Psoas muscle (tissue), 8 donors: ENCODE measurements around the gene CD109. TPM values are rescaled to one million over a fixed set of nuclear protein-coding genes. Genes with fewer than 3 reads are reported as not detected.

Experiments used
- ATAC-seq, 4 donors: fragments of 200-7000 bp; cut with Tn5 transposase; one replicate each; pipeline ENCODE4 v1.9.1; 2020; ENCODE audit warnings: moderate library complexity in 3 of 4, mild to moderate bottlenecking in 2 of 4
- DNase-seq, 2 donors: peaks; one replicate each; pipeline ENCODE4 v3.0.0-alpha.2; 2020
- H3K27ac ChIP-seq: fragments of 200-600 bp; one replicate; pipeline ENCODE4 v1.8.0; 2022
- H3K27me3 ChIP-seq, 3 donors: fragments of 200-600 bp in 1 of 3; one replicate each; pipeline versions ENCODE4 v1.6.1 to v1.8.0; 2013 to 2022; ENCODE audit warnings: low read length in 2 of 3, mild to moderate bottlenecking in 2 of 3, moderate library complexity in 1 of 3; ENCODE audit not compliant: insufficient read depth in 3 of 3
- H3K36me3 ChIP-seq, 2 donors: fragments of 200-600 bp in 1 of 2; one replicate each; pipeline versions ENCODE4 v1.6.1 to v1.8.0; 2013 to 2022; ENCODE audit warnings: low read depth in 1 of 2, mild to moderate bottlenecking in 1 of 2, moderate library complexity in 1 of 2; ENCODE audit not compliant: insufficient read depth in 1 of 2
- H3K4me1 ChIP-seq: fragments of 200-600 bp; one replicate; pipeline ENCODE4 v1.8.0; 2022
- H3K4me3 ChIP-seq: fragments of 200-600 bp; one replicate; pipeline ENCODE4 v1.8.0; 2022; ENCODE audit warnings: mild to moderate bottlenecking
- H3K9me3 ChIP-seq: fragments of 200-600 bp; one replicate; pipeline ENCODE4 v1.8.0; 2022
- CTCF ChIP-seq: fragments of 200-600 bp; IDR thresholded peaks from one replicate; pipeline ENCODE4 v1.8.0; 2022; ENCODE audit warnings: antibody characterized with exemption
- WGBS, 3 donors: extraction: QIAGEN DNeasy Blood & Tissue Kit; methylation state at CpG; one replicate each; pipeline versions ENCODE4 v1.1.6 to v1.1.7; 2013; 5-methylcytosine and 5-hydroxymethylcytosine counted together
- intact Hi-C, 2 donors: fragments of 100-400 bp; cut with DNase I; formaldehyde crosslinking; loops; one replicate each; pipeline versions ENCODE4 v1.11.0 to v1.14.2; 2022
- polyA plus RNA-seq, 3 donors: library from polyadenylated mRNA; stranded (reverse); fragments of 200-250 nt; gene quantifications; one replicate each; pipeline ENCODE4 v1.2.3, GENCODE V29; 2013
- total RNA-seq, 4 donors: library from RNA; stranded (reverse); fragmentation: NEBNext Ultra II Directional in 2 of 4; extraction: Animal tissue kit (Norgen Biotek cat#: 25700) in 2 of 4; gene quantifications; one replicate each; pipeline versions ENCODE4 v1.2.1 to v1.2.4, GENCODE V29; 2021 to 2023
- donor health status: healthy with polysubstance abuse.
- donor health status: DM: no; HTN: no; CAD: no; lungs with moderate emphysema.
- donor health status: Bipolar disorder and iron deficiency.
- donor health status: healthy.
- donor health status: DM: yes; HTN: yes; CAD: no.
- donor health status: DM: no; HTN: no; CAD: no.
- donor health status: DM: no; HTN: no; CAD: no.
- donor health status: DM: yes; HTN: yes; CAD: no.

CD109 gene
- total and polyA plus RNA-seq, 7 donors: 0.31 to 3.9 (median 1.8) TPM

GRCh38 chr6:73704260-73704659, 8.3 kb downstream of the CD109 start:
- Histone ChIP-seq H3K4me3 (no peak overlapping the region), H3K27me3 (no peaks in the 10 kb centered on the region), H3K9me3 (no peaks in the 10 kb centered on the region), H3K4me1 (no peaks in the 10 kb centered on the region), H3K27ac (no peak overlapping the region), H3K36me3 (no peaks in the 10 kb centered on the region)
- DNase-seq (peak in 1 of 2 donors; percentile 23), ATAC-seq (peak in 2 of 4 donors; percentile 46 to 54)
- intact Hi-C loops: no loop called here
- no peak for TF ChIP-seq CTCF
- WGBS, 3 donors: 81 to 90% (median 87%) methylated on average over 8 of the region's 8 CpGs

GRCh38 chr6:73704798-73705197, 8.8 kb downstream of the CD109 start:
- Histone ChIP-seq H3K36me3 (no peaks in the 10 kb centered on the region), H3K27ac (no peak overlapping the region), H3K9me3 (no peaks in the 10 kb centered on the region), H3K4me1 (no peaks in the 10 kb centered on the region), H3K27me3 (no peaks in the 10 kb centered on the region), H3K4me3 (no peak overlapping the region)
- no peak for TF ChIP-seq CTCF
- intact Hi-C loops: no loop called here
- 77 to 86% (median 84%) methylated on average over 4 of the region's 4 CpGs for WGBS, 3 donors
- DNase-seq: no peak
- no peak for ATAC-seq

- intact Hi-C loops: no loop called here
- DNase-seq (no peak), ATAC-seq (no peak)
- Histone ChIP-seq H3K9me3 (no peaks in the 10 kb centered on the region), H3K27ac (no peak overlapping the region), H3K36me3 (no peaks in the 10 kb centered on the region), H3K4me3 (no peak overlapping the region), H3K4me1 (no peaks in the 10 kb centered on the region), H3K27me3 (no peaks in the 10 kb centered on the region)
- TF ChIP-seq CTCF: no peak
- 93 to 96% (median 94%) methylated on average over 9 of the region's 9 CpGs for WGBS, 3 donors
Measured at GRCh38 chr6:73706971-73707370, 11.0 kb downstream of the CD109 start.

GRCh38 chr6:73710470-73710869, 14.5 kb downstream of the CD109 start:
- no peak for ATAC-seq
- WGBS, 3 donors: 54 to 59% (median 58%) methylated on average over 2 of the region's 2 CpGs
- no peak for TF ChIP-seq CTCF

GRCh38 chr6:73710948-73711347, 14.9 kb downstream of the CD109 start:
- no peaks in the 10 kb centered on the region for H3K9me3 ChIP-seq

More at GRCh38 chr6:73710470-73710869, 14.5 kb downstream of the CD109 start:
- Histone ChIP-seq H3K27me3 (no peaks in the 10 kb centered on the region), H3K27ac (no peak overlapping the region), H3K4me1 (no peaks in the 10 kb centered on the region), H3K36me3 (no peaks in the 10 kb centered on the region), H3K4me3 (no peak overlapping the region), H3K9me3 (no peaks in the 10 kb centered on the region)
- no peak for DNase-seq
- intact Hi-C loops: no loop called here

More at GRCh38 chr6:73710948-73711347, 14.9 kb downstream of the CD109 start:
- no peak for TF ChIP-seq CTCF
- intact Hi-C loops: no loop called here
- 94 to 100% (median 96%) methylated on average over 1 of the region's 1 CpG for WGBS, 3 donors
- no peaks in the 10 kb centered on the region for H3K27me3 ChIP-seq
- H3K4me3 ChIP-seq: no peak overlapping the region
- no peaks in the 10 kb centered on the region for H3K36me3 ChIP-seq
- H3K4me1 ChIP-seq: no peaks in the 10 kb centered on the region
- ATAC-seq (no peak), DNase-seq (no peak)
- H3K27ac ChIP-seq: no peak overlapping the region
